HG02981 (cell line): Measurements from ENCODE around the gene ICE2.

Source experiments
- ATAC-seq: cut with Tn5 transposase; IDR thresholded peaks from one replicate; pipeline ENCODE4 v1.9.1; 2021; ENCODE audit warnings: mild to moderate bottlenecking, moderate library complexity; ENCODE audit not compliant: unreplicated experiment

The ICE2 gene

GRCh38 chr15:60392601-60392985 is 86.3 kb downstream of the ICE2 start:
- no peak for ATAC-seq

GRCh38 chr15:60391722-60392315 is 87.1 kb downstream of the ICE2 start:
- no peak for ATAC-seq

- ATAC-seq: no peak
These were observed 88.0 kb downstream of the ICE2 start for GRCh38 chr15:60390871-60391501.

- ATAC-seq: no peak
These were observed 88.7 kb downstream of the ICE2 start for GRCh38 chr15:60390231-60390630.

GRCh38 chr15:60389261-60390077 is 89.5 kb downstream of the ICE2 start:
- peak; percentile 68 for ATAC-seq

GRCh38 chr15:60387321-60387720 is 91.6 kb downstream of the ICE2 start:
- no peak for ATAC-seq

- ATAC-seq: no peak
These were observed 92.3 kb downstream of the ICE2 start for GRCh38 chr15:60386615-60387014.

- ATAC-seq: no peak
These were observed 93.1 kb downstream of the ICE2 start for GRCh38 chr15:60385620-60386552.

- no peak for ATAC-seq
These were observed 94.3 kb downstream of the ICE2 start for GRCh38 chr15:60384526-60385126.

GRCh38 chr15:60384053-60384452 is 94.9 kb downstream of the ICE2 start:
- ATAC-seq: no peak

- ATAC-seq: no peak
These were observed 95.9 kb downstream of the ICE2 start for GRCh38 chr15:60382773-60383674.

- ATAC-seq: no peak
These were observed 97.7 kb downstream of the ICE2 start for GRCh38 chr15:60381148-60381788.

GRCh38 chr15:60379525-60380274 is 99.2 kb downstream of the ICE2 start:
- no peak for ATAC-seq

GRCh38 chr15:60379185-60379524 is 99.8 kb downstream of the ICE2 start:
- ATAC-seq: no peak

GRCh38 chr15:60376677-60377095 is 102.3 kb downstream of the ICE2 start:
- no peak for ATAC-seq

GRCh38 chr15:60375306-60375705 is 103.6 kb downstream of the ICE2 start:
- ATAC-seq: no peak

- no peak for ATAC-seq
These were observed 104.3 kb downstream of the ICE2 start for GRCh38 chr15:60374628-60375081.

GRCh38 chr15:60374209-60374608 is 104.7 kb downstream of the ICE2 start:
- no peak for ATAC-seq
